WTC11 (cell line): ENCODE data around the gene IQSEC1. TPM values are rescaled to one million over a fixed set of nuclear protein-coding genes. Genes with fewer than 3 reads are reported as not detected.

Source experiments
- ATAC-seq: fragments of 200-7000 bp; cut with Tn5 transposase; 2 replicates; pipeline ENCODE4 v1.10.0; 2021; ENCODE audit warnings: mild to moderate bottlenecking, moderate library complexity
- CTCF ChIA-PET: fragments of 300-600 bp; sonication (Branson Sonifier 250); formaldehyde crosslinking; loops from one replicate; lab custom pipeline; 2021; ENCODE audit warnings: antibody characterized with exemption; lab: Charles Lee
- POLR2A ChIA-PET: fragments of 350-600 bp; sonication (Branson Sonifier 250); formaldehyde crosslinking; loops from one replicate; lab custom pipeline; 2021; ENCODE audit warnings: antibody characterized with exemption; lab: Charles Lee
- DNase-seq: peaks from one replicate; pipeline ENCODE4 v3.0.0; 2021; ENCODE audit warnings: low spot score
- H3K27ac Mint-ChIP-seq: 2 replicates; pipeline ENCODE4 v1.8.0; 2021; ENCODE audit warnings: mixed read lengths
- H3K27me3 Mint-ChIP-seq: 2 replicates; pipeline ENCODE4 v1.8.0; 2021; ENCODE audit warnings: low read depth, mild to moderate bottlenecking, moderate library complexity, mixed read lengths
- H3K36me3 Mint-ChIP-seq: 2 replicates; pipeline ENCODE4 v1.8.0; 2021; ENCODE audit warnings: mixed read lengths
- H3K4me1 Mint-ChIP-seq: 2 replicates; pipeline ENCODE4 v1.8.0; 2022; ENCODE audit warnings: mixed read lengths
- H3K4me3 Mint-ChIP-seq: 2 replicates; pipeline ENCODE4 v1.8.0; 2021; ENCODE audit warnings: mild to moderate bottlenecking, moderate library complexity, mixed read lengths
- H3K9me3 Mint-ChIP-seq: 2 replicates; pipeline ENCODE4 v1.8.0; 2021; ENCODE audit warnings: mixed read lengths
- AFF4 ChIP-seq: sonication (generic); formaldehyde crosslinking; IDR thresholded peaks from 2 replicates; pipeline ENCODE4 v1.8.1; 2023; ENCODE audit warnings: mild to moderate bottlenecking, missing genetic modification reagents, borderline replicate concordance
- ATF1 ChIP-seq: sonication (generic); formaldehyde crosslinking; IDR thresholded peaks from 2 replicates; pipeline ENCODE4 v1.8.1; 2023; ENCODE audit warnings: mild to moderate bottlenecking, moderate library complexity, missing genetic modification reagents
- ATF3 ChIP-seq: sonication (generic); formaldehyde crosslinking; conservative IDR thresholded peaks from 2 replicates; pipeline ENCODE4 v1.8.1; 2022; ENCODE audit warnings: mild to moderate bottlenecking, missing genetic modification reagents
- CBFB ChIP-seq: sonication (generic); formaldehyde crosslinking; IDR thresholded peaks from 2 replicates; pipeline ENCODE4 v1.8.1; 2022; ENCODE audit warnings: mild to moderate bottlenecking, low read depth, missing genetic modification reagents
- GABPB1 ChIP-seq: sonication (generic); formaldehyde crosslinking; IDR thresholded peaks from 2 replicates; pipeline ENCODE4 v1.8.1; 2023; ENCODE audit warnings: mild to moderate bottlenecking, missing genetic modification reagents
- GTF2I ChIP-seq: fragments of 250-450 bp; sonication (Bioruptor Pico); conservative IDR thresholded peaks from 2 replicates; pipeline ENCODE4 v1.4.0; 2021; ENCODE audit warnings: mild to moderate bottlenecking
- IRF2 ChIP-seq: sonication (generic); formaldehyde crosslinking; IDR thresholded peaks from 2 replicates; pipeline ENCODE4 v1.8.0; 2022; ENCODE audit warnings: low read depth, missing genetic modification reagents, borderline replicate concordance
- JUN ChIP-seq: sonication (generic); formaldehyde crosslinking; IDR thresholded peaks from 2 replicates; pipeline ENCODE4 v1.8.0; 2023; ENCODE audit warnings: mild to moderate bottlenecking, missing genetic modification reagents
- MLX ChIP-seq: sonication (generic); formaldehyde crosslinking; IDR thresholded peaks from 2 replicates; pipeline ENCODE4 v1.8.1; 2023; ENCODE audit warnings: mild to moderate bottlenecking, missing genetic modification reagents, moderate library complexity
- PREB ChIP-seq: sonication (generic); formaldehyde crosslinking; IDR thresholded peaks from 2 replicates; pipeline ENCODE4 v1.8.1; 2022; ENCODE audit warnings: mild to moderate bottlenecking, missing genetic modification reagents, moderate library complexity, borderline replicate concordance
- RELA ChIP-seq: sonication (generic); formaldehyde crosslinking; IDR thresholded peaks from 2 replicates; pipeline ENCODE4 v1.8.1; 2022; ENCODE audit warnings: missing genetic modification reagents, mild to moderate bottlenecking, borderline replicate concordance
- ZBTB21 ChIP-seq: sonication (generic); formaldehyde crosslinking; IDR thresholded peaks from 2 replicates; pipeline ENCODE4 v1.8.1; 2023; ENCODE audit warnings: mild to moderate bottlenecking, missing genetic modification reagents, borderline replicate concordance
- ZNF317 ChIP-seq: sonication (generic); formaldehyde crosslinking; IDR thresholded peaks from 2 replicates; pipeline ENCODE4 v1.8.1; 2023; ENCODE audit warnings: low read depth, mild to moderate bottlenecking, moderate library complexity, missing genetic modification reagents, borderline replicate concordance
- ZNF396 ChIP-seq: fragments of 250-450 bp; sonication (Bioruptor Pico); IDR thresholded peaks from 2 replicates; pipeline ENCODE4 v1.8.0; 2021; ENCODE audit warnings: mild to moderate bottlenecking, moderate library complexity, borderline replicate concordance
- ZNF416 ChIP-seq: fragments of 250-450 bp; sonication (Bioruptor Pico); IDR thresholded peaks from 2 replicates; pipeline ENCODE4 v1.9.0; 2021; ENCODE audit warnings: mild to moderate bottlenecking, inconsistent platforms
- ZNF423 ChIP-seq: fragments of 250-450 bp; sonication (Bioruptor Pico); IDR thresholded peaks from 2 replicates; pipeline ENCODE4 v2.1.2; 2022; ENCODE audit warnings: mild to moderate bottlenecking, moderate library complexity
- ZNF425 ChIP-seq: fragments of 250-450 bp; sonication (Bioruptor Pico); conservative IDR thresholded peaks from 2 replicates; pipeline ENCODE4 v1.9.0; 2021; ENCODE audit warnings: mild to moderate bottlenecking
- total RNA-seq: library from RNA; stranded (reverse); gene quantifications from 3 replicates; pipeline ENCODE4 v1.2.3, GENCODE V29; 2021

Gene IQSEC1
- total RNA-seq, 1 experiment from 2014 or later, result 35.0 TPM

GRCh38 chr3:12907296-12907695 lies 165.9 kb downstream of the IQSEC1 start (continued):
- no peak for TF ChIP-seq ATF3 (CRISPR knock-in tag)
- TF ChIP-seq JUN (CRISPR knock-in tag), result no peak
- TF ChIP-seq GTF2I, result no peak
- TF ChIP-seq ZNF423 (CRISPR knock-in tag), result no peak

GRCh38 chr3:12906916-12907290 lies 166.3 kb downstream of the IQSEC1 start:
- TF ChIP-seq ATF1 (no peak), RELA (no peak), IRF2 (no peak), ZNF317 (no peak), PREB (CRISPR knock-in tag) (no peak), AFF4 (CRISPR knock-in tag) (no peak), ZNF425 (CRISPR knock-in tag) (no peak), MLX (no peak), ZNF396 (no peak), ZNF416 (CRISPR knock-in tag) (no peak), CBFB (no peak), ZBTB21 (CRISPR knock-in tag) (no peak), GABPB1 (CRISPR knock-in tag) (no peak)
- CTCF ChIA-PET, result no interaction called here
- H3K27ac Mint-ChIP-seq, result no peak overlapping the region

More at GRCh38 chr3:12906916-12907290, 166.3 kb downstream of the IQSEC1 start:
- Mint-ChIP-seq H3K9me3 (no peaks in the 10 kb centered on the region), H3K4me3 (no peak overlapping the region), H3K4me1 (peaks cover 3% of the 10 kb centered on the region), H3K36me3 (peaks cover 17% of the 10 kb centered on the region), H3K27me3 (no peaks in the 10 kb centered on the region)
- DNase-seq, result no peak
- POLR2A ChIA-PET, result no interaction called here
- ATAC-seq, result no peak
